GM19023 (cell line): ENCODE results near the gene ADCY3.

Source experiments
- ATAC-seq: cut with Tn5 transposase; IDR thresholded peaks from one replicate; pipeline ENCODE4 v1.9.1; 2021; ENCODE audit warnings: mild to moderate bottlenecking, moderate library complexity; ENCODE audit not compliant: unreplicated experiment

The ADCY3 gene

DNA sequence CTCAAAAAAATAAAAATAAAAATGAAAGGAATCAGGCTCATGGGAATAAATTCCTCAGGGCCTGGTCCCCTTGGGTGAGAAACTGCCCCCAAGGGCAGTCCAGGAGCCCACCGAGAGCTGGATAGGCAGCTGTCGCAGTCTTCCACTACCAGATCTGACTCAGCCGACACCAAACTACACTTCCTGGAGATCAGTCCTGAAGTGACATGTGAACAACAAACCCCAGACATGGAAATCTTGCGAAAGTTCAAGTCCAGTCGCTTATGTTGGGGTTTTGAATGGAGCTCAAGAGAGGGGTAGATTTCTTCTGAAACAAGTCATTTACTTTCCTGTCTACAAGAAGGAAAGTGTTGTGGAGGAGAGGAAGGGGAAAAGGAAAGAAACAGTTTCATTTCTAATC is 12.9 kb downstream of the ADCY3 start:
- no peak for ATAC-seq

DNA sequence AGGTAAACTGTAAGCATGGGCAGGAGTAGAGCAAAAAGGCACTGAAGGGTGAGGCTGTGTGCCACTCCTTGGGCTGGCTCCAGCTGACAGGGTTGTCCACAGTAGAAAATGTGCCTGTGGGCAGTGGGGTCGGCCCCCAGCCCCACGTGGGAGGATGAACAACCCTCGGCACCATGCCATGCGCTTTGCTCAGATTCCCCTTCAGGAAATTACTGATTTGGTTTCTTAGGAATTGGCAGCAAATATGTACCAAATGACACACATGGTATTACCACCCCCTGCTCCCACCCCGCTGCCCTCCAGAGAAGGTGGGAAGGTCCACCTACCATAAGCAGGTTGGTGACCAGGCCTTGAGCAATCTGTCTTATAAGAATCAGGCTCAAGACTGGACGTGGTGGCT is 13.6 kb downstream of the ADCY3 start:
- no peak for ATAC-seq

DNA sequence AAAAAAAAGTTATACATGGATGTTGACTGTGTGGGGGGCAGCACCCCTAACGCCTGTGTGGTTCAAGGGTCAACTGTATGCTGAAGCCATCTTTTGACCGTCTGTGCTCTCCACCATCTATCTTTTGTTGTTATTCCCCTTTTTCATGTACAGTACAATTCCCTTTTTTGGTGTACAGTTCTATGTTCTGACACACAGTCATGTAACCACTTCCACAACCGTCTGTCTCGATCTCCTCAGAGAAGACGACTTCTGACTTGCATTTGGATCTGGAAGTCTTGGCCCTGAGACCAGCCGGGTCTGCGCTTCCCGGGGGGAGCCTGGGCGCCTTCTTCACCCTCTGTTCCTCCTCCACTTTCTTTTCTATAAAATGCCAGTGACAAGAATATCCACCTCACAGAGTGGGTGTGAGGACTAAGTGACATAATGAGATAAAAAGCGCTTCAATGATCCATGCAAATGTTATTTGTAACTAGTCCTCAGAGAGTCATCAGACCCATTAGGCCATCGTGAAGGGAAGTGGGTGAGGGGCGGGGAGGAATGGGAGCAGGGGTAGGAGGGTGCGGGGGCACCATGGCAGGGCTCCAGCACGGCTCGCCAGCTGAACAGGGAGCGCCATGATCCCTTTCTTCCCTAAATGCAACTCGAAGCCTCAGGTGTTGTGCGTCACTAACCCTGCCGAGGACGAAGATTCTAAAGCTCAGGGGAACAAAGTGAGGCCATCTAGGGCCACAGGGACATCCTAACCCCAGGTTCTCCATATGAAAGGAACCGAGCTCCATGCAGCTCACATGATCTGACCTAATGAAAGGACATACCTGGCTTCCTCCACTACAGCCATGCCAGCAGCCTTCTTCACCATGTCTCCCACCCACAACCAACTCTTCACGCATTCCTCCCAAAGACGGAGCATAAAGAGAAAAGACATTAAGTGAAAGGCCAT is 16.6 kb downstream of the ADCY3 start:
- ATAC-seq, result no peak

DNA sequence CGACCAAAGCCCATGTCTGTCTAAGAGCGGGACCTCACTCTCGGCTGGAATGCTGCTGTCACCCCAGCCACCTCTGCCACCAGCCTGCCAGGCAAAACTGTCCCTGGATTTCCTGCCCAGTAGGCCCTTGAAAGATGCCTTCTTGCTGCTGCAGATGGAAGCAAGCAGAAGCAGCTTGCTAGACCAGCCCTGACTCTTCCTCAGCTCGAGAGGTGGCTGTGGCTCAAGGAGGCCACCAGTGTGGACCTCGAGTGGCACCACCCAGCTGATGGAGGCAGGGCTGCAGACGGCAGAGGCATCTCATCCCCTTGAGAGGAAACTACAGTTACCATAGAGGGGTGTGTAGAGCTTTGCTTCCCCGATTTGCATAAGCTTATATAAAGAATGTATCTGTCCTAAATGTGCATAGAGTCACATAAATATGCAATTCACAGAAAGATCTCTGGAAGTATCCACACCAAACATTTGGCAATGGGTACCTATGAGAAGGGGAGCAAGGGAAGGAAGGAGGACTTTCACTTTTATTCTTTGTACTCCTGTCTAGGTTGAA is 20.6 kb downstream of the ADCY3 start:
- no peak for ATAC-seq

DNA sequence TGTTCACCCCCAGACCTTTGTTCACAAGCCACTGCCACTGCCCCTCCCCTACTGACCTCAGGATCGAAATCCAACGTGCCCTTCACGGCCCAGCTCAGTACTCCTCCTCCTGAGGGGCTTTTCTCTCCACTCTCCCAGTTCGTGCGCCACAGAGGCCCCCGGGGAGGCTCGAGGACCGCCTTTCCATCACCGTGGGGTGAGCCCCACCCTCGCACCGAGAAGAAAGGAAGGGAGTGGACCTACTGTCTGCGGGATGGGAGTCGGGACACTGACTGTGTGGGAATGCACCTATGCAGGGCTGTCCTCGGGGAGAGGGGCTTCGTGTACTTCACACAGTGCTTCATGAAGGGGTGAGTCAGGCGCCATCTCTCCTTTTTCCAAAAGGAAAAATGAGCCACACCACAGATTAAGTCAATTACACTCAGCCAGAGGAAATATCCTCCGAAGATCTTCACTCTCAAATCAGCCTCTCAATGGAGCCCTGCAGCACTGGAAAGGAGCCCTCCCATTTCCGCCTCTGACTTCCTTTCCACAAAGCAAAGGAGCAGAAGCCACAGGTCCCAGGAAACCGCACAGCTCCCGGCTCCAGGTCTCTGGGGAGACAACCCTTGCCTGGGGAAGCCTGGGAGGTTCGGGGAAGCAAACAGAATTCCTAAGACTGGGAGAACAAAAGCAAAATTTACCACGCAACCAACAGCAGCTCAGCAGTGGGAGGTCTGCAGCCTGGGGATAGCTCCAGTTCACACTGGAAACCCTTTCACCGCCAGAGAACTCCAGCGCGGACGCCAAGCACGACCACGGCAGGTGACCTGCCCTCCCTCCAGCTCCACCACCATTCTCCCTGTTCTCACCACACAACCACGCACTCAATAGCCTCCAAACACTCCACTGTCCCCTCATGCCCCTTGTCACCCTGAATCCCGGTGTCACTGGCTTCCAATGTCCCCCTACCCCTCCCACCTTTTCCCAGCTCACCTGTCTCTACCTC is 21.6 kb downstream of the ADCY3 start:
- ATAC-seq, result no peak

DNA sequence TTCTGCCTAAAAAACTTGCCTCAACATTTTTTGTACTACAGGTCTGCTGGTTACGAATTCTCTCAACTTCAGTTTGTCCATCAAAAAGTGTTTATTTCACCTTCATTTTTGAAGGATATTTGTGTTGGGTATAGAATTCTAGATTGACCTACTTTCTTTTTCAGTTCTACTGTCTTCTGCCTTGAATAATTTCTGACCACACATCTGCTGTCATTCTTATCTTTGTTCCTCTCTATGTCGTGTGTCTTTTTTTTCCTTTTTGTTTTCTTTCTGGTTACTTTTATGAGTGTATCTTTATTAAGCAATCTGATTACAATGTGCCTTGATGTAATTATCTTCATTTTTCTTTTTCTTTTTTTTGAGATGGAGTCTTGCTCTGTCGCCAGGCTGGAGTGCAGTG is 25.3 kb downstream of the ADCY3 start:
- no peak for ATAC-seq

DNA sequence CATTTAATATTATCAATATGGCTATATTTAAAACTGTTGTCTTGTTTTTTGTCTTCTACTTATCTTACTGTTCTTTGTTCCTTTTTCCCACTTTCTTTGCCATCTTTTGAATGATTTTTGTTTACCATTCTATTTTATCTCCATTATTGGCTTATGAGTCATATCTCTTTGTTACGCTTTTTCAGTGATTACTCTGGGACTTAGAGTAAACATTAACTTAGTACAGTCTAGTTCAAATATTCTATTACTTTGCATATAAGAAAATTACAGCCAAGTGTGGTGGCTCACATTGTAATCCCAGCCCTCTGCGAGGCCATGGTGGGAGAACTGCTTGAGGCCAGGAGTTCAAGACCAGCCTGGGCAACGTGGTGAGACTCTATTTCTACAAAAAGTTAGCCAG is 26.1 kb downstream of the ADCY3 start:
- no peak for ATAC-seq

DNA sequence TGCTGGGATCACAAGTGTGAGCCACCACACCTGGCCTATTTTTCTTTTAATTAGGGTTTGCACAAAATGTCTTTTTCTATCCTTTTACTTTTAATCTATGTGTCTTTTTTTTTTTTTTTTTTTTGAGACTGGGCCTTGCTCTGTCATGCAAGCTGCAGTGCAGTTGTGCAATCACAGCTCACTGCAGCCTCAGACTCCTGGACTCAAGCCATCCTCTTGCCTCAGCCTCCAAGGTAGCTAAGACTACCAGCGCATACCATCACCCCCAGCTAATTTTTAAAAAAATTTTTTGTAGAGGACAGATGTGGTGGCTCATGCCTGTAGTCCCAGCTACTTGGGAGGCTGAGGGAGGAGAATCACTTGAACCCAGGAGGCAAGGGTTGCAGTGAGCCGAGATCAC is 27.1 kb downstream of the ADCY3 start:
- no peak for ATAC-seq

DNA sequence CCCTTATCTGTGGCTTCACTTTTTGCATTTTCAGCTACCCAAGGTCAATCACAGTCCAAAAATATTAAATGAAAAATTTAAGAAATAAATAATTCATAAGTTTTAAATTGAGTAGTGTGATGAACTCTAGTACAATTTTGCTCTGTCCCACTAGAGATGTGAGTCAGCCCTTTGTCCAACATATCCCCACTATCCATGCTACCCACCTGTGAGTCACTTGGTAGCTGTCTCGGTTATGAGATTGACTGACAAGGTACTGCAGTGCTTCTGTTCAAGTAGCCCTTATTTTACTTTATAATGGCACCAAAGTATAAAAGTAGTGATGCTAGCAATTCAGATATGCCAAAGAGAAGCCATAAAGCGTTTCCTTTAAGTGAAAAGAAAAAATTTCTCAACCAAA is 28.8 kb downstream of the ADCY3 start:
- no peak for ATAC-seq

DNA sequence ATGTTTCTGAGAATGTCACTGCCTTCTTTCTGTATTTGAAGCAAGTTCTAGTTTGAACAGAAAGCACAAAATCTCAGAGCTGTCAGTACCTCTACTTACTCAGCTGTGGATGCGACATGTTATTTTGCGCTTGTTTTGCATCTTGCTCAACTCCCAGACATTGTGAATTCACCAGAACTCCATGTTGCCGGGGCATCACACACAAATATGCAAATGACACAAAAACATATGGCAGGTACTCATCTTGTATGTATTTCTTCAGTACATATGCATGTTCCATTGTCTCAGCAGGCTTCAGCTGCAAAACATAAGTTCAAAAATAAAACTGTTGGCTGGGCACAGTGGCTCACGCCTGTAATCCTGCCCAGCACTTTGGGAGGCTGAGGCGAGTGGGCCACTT is 30.8 kb downstream of the ADCY3 start:
- ATAC-seq, result no peak

DNA sequence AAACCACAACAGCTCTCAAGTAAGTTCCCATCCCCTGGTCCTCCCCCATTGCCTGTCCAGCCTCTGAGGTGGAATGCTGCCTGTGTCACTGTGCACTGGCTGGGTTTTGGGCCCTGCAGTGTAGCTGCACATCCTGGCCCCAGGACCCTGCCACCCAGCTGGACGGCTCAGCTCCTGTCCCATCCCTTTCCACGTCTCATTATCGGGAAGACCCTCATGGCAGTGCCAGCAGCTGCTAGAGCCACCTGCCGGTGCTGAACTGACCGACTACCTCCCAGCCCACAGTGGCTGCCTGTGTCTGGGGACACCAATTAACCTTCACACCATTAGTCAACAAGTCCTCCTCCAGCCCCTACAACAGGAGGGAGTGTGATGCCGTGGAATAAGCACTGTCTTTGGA is 31.9 kb downstream of the ADCY3 start:
- no peak for ATAC-seq

DNA sequence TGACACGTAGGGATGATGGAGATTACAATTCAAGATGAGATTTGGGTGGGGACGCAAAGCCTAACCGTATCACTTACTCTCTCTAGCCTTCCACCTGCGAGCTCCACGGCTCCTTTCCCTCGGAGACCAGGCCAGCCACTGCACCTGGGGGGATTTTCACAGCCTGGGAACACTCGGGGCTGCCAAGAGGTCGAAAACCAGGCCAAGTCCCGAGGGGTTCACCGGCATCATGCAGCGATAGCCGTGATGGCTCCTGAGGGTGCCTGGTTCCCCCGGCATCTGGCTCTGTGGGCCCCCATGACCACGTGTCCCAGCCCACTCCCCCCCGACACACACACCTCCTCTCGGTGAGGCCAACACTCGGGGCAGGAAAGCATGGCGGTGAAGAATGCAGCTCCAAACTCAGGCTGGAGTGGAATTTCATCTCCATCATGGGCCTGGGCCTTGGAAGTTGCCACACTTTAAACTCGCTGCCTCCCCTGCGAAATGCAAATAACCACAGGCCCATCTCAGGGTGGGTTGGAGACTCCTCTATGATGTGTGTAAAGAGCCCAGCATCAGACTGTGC is 32.6 kb downstream of the ADCY3 start:
- ATAC-seq, result no peak

DNA sequence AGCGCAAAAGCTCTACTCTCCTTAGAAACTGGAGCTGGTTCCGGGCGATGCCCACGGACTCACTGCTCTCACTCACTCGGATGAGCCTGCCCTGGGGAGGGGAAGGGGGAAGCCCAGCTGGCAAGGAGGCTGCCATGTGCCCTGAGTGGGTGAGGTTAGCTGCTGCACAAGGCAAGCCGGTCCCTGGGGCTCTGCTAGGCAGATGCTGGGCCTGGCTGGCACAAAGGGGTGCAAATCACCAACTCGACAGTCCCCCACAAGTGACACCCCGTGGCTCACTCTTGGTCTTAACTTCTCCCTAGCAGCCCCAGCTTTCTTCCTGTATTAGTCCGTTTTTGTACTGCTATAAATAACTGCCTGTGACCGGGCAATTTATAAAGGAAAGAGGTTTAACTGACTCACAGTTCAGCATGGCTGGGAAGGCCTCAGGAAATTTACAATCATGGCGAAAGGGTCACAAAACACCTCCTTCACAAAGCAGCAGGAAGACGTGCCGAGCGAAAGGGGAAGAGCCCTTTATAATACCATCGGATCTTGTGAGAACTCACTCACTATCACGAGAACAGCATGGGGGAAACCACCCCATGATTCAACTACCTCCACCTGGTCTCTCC is 33.2 kb downstream of the ADCY3 start:
- ATAC-seq, result no peak

DNA sequence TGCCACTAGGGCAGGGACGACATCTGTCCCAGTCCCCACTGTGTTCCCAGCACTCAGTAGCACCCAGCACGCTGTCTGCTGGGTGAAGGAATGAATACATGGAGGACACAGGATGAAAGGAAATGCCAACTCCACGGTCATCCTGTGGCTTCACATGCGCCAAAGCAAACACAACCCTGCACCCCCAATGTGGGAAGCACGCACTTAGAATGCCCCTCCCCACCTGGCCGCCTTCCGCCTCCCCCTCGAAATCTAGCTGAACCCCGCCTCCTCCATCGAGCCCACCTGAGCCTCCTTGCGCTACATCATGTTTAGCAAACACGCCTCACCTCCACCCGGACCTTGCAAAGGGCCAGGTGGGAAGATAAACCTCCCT is 33.9 kb downstream of the ADCY3 start:
- no peak for ATAC-seq

DNA sequence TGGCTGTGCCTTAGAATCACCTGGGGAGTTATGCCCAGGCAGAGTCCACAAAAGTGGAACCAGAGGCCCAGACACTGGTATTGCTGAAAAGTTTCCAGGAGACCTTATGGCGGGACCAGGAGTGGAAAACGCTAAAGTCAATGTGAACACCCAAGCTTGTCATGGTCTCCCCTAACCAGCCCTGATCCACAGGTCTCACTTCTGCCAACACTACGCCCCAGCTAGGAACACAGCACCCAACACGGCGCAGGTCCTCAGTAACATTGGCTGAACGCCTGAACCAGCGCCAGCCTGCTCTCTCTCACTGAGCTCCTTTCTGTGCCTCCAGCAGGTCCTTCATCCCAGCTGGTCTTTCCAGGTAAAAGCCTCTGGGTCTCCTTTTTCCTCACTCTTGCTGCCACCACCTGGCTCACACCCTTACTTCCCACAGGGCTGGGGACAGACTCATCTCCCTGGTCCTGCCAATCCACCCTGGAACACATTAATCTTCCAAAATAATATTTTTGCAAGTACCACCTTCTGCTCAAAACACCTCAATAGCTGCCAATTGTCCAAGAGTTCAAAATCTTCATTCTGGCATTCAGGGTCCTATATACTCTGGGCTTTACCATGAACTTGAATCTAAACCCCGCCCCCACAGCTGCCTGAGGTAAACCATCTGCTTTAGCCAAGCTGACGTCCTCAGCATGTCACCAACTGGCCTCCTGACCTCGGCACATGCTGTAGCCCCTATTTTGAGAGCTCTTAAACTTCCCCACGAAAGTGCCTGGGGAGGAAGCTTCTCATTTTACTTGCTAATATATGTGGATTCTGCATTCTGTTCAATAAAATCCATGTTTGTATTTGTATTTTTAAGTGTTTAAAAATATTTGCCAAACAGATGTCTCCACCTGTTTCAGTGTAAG is 34.6 kb downstream of the ADCY3 start:
- no peak for ATAC-seq

DNA sequence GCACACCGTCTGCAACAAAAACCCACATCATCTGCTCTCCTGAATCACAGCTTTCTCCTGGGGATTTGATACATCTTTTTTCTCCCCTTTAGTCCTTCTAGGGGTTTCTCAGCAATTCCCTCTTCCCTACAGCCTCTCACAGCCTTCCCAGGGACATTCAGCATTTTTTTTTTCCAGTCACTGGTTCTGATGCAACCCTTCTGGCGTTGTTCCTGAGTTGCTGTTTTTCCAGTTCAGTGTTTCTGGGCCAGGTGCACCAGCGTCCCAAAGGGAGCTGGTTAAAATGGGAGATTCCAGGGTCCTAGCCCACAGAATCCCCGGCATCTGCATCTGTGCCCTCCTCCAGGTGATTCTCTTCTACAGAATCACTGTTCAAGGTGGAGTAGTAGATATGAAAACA is 36.1 kb downstream of the ADCY3 start:
- no peak for ATAC-seq

DNA sequence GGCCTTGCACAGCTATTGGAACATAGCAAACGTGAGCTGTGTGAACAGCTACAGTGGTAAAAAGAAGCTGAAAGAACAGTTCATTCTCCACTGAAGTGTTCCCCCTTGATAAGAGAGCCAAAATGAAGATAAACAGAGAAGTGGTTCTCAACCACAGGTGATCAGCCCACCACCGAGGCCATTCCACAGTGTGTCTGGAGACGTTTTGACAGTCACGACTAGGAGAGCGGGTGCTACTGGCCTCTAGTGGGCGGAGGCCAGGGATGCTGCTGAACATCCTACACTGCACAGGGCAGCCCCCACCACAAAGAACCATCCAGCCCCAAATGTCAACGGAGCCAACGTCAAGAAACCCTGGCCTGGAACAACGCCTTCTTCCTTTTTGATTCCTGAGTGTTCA is 38.4 kb downstream of the ADCY3 start:
- ATAC-seq, result no peak

DNA sequence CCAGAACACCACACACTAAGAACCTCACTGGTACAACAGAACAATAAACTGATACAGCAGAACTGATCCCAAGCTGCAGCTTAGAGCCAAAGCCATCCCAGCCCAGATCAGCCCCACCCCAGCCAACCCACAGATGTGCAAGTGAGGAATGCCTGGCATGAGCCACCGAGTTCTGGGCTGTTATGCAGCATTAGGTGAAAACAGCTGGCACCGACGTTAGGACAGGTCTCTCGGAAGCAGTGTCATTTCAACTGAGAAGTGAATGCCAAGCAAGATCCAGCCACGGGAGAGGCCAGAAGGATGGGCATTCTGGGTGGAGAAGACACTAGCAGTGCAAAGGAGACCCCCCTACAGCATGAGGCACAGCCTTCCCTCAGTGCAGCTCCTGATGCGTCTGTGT is 38.9 kb downstream of the ADCY3 start:
- no peak for ATAC-seq

DNA sequence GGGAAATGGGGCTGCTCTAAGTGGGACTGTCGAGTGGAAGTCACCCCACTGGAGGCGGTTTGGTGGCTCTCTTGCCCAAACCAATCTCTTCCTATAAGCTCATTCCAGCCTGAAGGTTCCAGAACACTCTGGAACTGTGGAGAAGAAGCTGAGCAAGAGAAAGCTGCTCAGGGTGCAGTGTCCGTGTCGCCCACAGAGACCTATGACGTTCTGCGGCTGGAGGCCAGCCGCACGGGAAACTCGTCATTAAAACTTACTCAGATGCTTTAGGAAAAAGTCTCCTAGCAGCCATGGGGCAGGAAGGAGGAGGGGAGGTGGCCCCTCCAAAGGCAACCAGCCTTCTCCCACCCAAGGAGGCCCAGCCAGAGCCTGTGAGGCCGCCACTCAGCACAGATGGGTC is 41.7 kb downstream of the ADCY3 start:
- no peak for ATAC-seq

DNA sequence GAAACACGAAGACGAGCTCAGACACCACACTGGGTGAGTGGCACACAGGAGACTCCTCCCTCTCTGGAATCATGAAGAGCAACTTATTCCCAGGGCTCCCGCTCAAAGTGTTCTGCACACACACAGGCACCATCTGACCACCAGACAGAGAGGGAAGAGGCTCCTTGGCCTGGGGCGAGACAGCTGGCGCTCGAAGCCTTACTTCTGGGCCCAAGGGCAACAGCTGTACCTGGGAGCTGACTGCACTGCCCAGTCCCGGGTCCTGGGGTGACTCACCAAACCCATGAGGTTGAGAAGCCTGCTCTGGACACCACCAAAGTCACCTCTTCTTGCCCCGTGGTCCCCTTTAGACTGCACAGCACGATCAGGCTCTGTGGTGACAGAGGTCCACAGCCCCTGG is 42.4 kb downstream of the ADCY3 start:
- ATAC-seq, result no peak
